ENCODE results near the gene ACSL1. TPM values are rescaled to one million over a fixed set of nuclear protein-coding genes. Genes with fewer than 3 reads are reported as not detected.
A peak's percentile ranks its signal among the peaks of the same experiment; 100 is the strongest.

ACSL1 gene
- total RNA-seq, 2 experiments from 2014 or later: 24.3 to 32.9 TPM

DNA sequence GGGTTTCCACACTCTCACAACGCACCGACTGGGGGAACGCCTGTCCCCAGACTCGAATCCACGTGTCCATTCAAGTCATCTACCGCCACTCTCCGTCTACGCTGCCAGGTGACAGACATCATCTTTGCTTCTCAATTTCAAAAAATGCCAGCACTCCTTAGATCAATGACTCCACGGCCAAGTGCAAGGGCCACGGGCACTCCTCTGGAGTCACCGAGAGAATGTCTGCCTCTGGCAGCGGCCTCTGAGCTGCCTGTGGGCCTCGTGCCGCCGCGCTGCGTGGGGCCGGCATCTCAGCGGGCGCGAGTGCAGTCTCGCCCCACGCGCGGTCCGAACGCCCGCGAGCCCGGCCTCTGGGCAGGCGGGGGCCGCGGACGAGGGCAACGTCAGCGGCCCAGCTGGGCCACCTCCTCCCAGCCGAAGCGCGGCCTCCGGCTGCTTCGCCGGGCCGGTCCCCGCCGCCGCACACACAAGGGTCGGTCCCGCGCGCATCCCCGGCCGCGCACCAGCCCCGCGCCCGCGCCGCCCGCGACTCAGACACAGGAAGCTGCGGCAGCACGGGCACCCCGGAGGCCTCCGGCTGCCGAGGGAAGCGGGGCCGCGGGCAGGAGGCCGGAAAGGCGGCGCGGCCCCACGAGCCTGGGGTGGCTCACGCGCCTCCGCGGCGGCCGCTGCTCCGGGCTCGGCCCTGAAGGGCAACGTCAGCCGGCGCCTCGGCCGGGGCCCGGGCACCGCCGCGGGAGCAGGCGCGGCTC lies 450 bp downstream of the ACSL1 start:
- Histone ChIP-seq H3K4me3 (ENCODE audit: low read depth, low read length, poor library complexity, severe bottlenecking) (peak overlapping the region; percentile 96), H3K4me1 (ENCODE audit: insufficient read depth, low read length, poor library complexity, severe bottlenecking) (peaks cover 42% of the 10 kb centered on the region), H4K20me1 (ENCODE audit: insufficient read depth, low read length) (peaks cover 20% of the 10 kb centered on the region; the same call in 1 of the 2 replicates), H3K4me2 (ENCODE audit: low read length) (peak overlapping the region; percentile 89), H3K27ac (ENCODE audit: low read depth, low read length, poor library complexity, severe bottlenecking) (peak overlapping the region; percentile 22), H3K9me2 (ENCODE audit: insufficient read depth, low read length) (no peaks in the 10 kb centered on the region), H3K9me3 (ENCODE audit: low read length) (no peaks in the 10 kb centered on the region), H3K36me3 (ENCODE audit: insufficient read depth, low read length) (peaks cover 8% of the 10 kb centered on the region; the same call in 1 of the 2 replicates), H3K79me2 (ENCODE audit: insufficient read depth, low read depth, low read length) (peaks cover 47% of the 10 kb centered on the region), H2AFZ (ENCODE audit: low read length) (peak overlapping the region; percentile 24)
- BruUV-seq (replicated peaks): no TSS peak
- POLR2A ChIA-PET: interaction anchor here (0.6 to 2.2 kb wide), 5 partner anchors 10 to 513 kb away, joined by 3 to 9 read pairs (median 3); no protein-coding TSS in a partner anchor
- CTCF ChIA-PET (ENCODE audit: unreplicated experiment): no interaction called here
- intact Hi-C loops (cut with micrococcal nuclease; ENCODE audit: unreplicated experiment): loop anchor here (10.0 kb wide), 1 partner anchor 649 kb away; the partner anchor contains the start of gene CCDC110
- peak; percentile 64 for DNase-seq (ENCODE audit: low spot score)
- TF ChIP-seq CTCF (conservative IDR thresholded peaks at IDR 0.05; ENCODE audit: low read length): no peak
- no peak for TF ChIP-seq EZH2phosphoT487 (IDR thresholded peaks at IDR 0.05; ENCODE audit: borderline replicate concordance, low read depth, low read length)

DNA sequence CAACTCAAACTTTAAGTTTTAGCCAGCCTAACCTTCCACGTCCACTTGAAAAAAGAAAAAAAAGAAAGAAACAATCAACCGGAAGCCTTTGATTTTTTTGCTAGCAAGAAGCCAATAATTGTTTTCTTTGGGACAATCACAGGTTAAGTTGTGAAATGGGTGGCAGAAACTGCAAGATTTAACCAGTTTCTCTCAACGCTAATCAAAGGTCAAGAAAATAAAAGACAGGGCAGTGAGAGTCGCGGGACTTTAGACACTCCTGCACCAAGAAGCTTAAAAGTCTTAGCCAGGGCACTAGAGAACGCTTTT lies 1.0 kb downstream of the ACSL1 start:
- Histone ChIP-seq H2AFZ (ENCODE audit: low read length) (peak overlapping the region; percentile 24; the same call in 1 of the 2 replicates), H3K4me2 (ENCODE audit: low read length) (peak overlapping the region; percentile 89), H3K9me2 (ENCODE audit: insufficient read depth, low read length) (no peaks in the 10 kb centered on the region), H3K27ac (ENCODE audit: low read depth, low read length, poor library complexity, severe bottlenecking) (peak overlapping the region; percentile 22), H4K20me1 (ENCODE audit: insufficient read depth, low read length) (peaks cover 20% of the 10 kb centered on the region; the same call in 1 of the 2 replicates), H3K9me3 (ENCODE audit: low read length) (no peaks in the 10 kb centered on the region), H3K36me3 (ENCODE audit: insufficient read depth, low read length) (peaks cover 8% of the 10 kb centered on the region; the same call in 1 of the 2 replicates), H3K4me3 (ENCODE audit: low read depth, low read length, poor library complexity, severe bottlenecking) (peak overlapping the region; percentile 96), H3K79me2 (ENCODE audit: insufficient read depth, low read depth, low read length) (peaks cover 53% of the 10 kb centered on the region), H3K4me1 (ENCODE audit: insufficient read depth, low read length, poor library complexity, severe bottlenecking) (peaks cover 43% of the 10 kb centered on the region)
- CTCF ChIA-PET (ENCODE audit: unreplicated experiment): no interaction called here
- TF ChIP-seq EZH2phosphoT487 (IDR thresholded peaks at IDR 0.05; ENCODE audit: borderline replicate concordance, low read depth, low read length) (no peak), CTCF (conservative IDR thresholded peaks at IDR 0.05; ENCODE audit: low read length) (no peak)
- no TSS peak for BruUV-seq (replicated peaks)
- intact Hi-C loops (cut with micrococcal nuclease; ENCODE audit: unreplicated experiment): loop anchor here (1.0 to 10.0 kb wide), 2 partner anchors 9 to 650 kb away; partner anchors contain the start of gene CCDC110
- no peak for DNase-seq (ENCODE audit: low spot score)
- POLR2A ChIA-PET: interaction anchor here (0.6 to 2.2 kb wide), 5 partner anchors 10 to 513 kb away, joined by 3 to 9 read pairs (median 3); partner anchors contain the start of gene CENPU

Data from OCI-LY7 (cell line).